B cell (primary cell): ENCODE measurements around the gene SPA17.

Experiments used
- CTCF ChIP-seq: fragments of 200-600 bp; IDR thresholded peaks from one replicate; pipeline ENCODE4 v1.8.0; 2022; ENCODE audit warnings: antibody characterized with exemption, mild to moderate bottlenecking
- EZH2 ChIP-seq: IDR thresholded peaks from 2 replicates; pipeline ENCODE4 v1.6.1; 2012; ENCODE audit warnings: borderline replicate concordance, low read depth, mild to moderate bottlenecking, moderate library complexity, low read length; ENCODE audit not compliant: insufficient read depth, poor library complexity, severe bottlenecking

DNA sequence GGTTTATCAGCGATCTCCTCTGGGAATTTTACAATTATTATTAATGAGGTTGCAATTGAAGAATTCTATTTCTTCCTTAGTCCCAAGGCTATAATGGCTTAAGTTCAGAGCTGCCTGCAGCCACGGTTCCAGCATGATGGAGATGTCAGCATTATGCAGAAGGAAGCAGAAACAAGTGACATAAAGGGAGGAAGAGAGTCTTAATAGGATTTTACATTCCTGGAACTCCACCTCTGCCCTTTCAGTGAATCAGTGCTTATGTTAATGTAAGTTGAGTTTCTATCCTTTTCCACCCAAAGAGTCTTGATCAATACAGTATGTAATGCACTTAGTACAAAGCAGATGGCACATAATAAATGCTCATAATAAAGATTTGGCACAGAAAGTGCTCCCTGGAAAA lies 54.4 kb downstream of the SPA17 start:
- TF ChIP-seq CTCF: no peak
- no peak for TF ChIP-seq EZH2
